ENCODE data around the gene WDR44. TPM values are rescaled to one million over a fixed set of nuclear protein-coding genes. Genes with fewer than 3 reads are reported as not detected.

WDR44 gene
- total and polyA plus RNA-seq, 5 experiments from 2014 or later = 7.2 to 20.8 (median 8.6) TPM

GRCh38 chrX:118370921-118371624 is 25.2 kb downstream of the WDR44 start:
- DNase-seq (no peak), ATAC-seq (no peak)
- Mint-ChIP-seq H3K27me3 (no peaks in the 10 kb centered on the region), H3K4me1 (peaks cover 0 to 4% (median 3%) of the 10 kb centered on the region in 4 donors), H3K36me3 (peaks cover 0 to 18% (median 0%) of the 10 kb centered on the region in 3 donors), H3K4me3 (no peak overlapping the region), H3K27ac (peak overlapping the region in 1 of 10 donors; percentile 39), H3K9me3 (no peaks in the 10 kb centered on the region)
- POLR2A ChIA-PET = no interaction called here

- DNase-seq (no peak), ATAC-seq (no peak)
- no peaks in the 10 kb centered on the region for H3K9me3 Mint-ChIP-seq
- H3K36me3 Mint-ChIP-seq = peaks cover 0 to 5% (median 0%) of the 10 kb centered on the region in 3 donors
- no peaks in the 10 kb centered on the region for H3K27me3 Mint-ChIP-seq
- H3K4me1 Mint-ChIP-seq = peaks cover 0 to 4% (median 3%) of the 10 kb centered on the region in 4 donors
- POLR2A ChIA-PET = no interaction called here
- H3K4me3 Mint-ChIP-seq = no peak overlapping the region
- no peak overlapping the region for H3K27ac Mint-ChIP-seq
These were observed 27.6 kb downstream of the WDR44 start for GRCh38 chrX:118373538-118373937.

GRCh38 chrX:118383120-118383519 is 37.2 kb downstream of the WDR44 start:
- ATAC-seq = no peak
- no peaks in the 10 kb centered on the region for H3K9me3 Mint-ChIP-seq
- no peak for DNase-seq
- H3K27ac Mint-ChIP-seq = no peak overlapping the region
- no peaks in the 10 kb centered on the region for H3K27me3 Mint-ChIP-seq
- no peak overlapping the region for H3K4me3 Mint-ChIP-seq
- peaks cover 0 to 22% (median 0%) of the 10 kb centered on the region in 3 donors for H3K36me3 Mint-ChIP-seq
- H3K4me1 Mint-ChIP-seq = peaks cover 0 to 2% (median 0%) of the 10 kb centered on the region in 4 donors
- POLR2A ChIA-PET = interaction anchor here (0.6 kb wide), 1 partner anchor 14 kb away, joined by 7 read pairs; no protein-coding TSS in a partner anchor

GRCh38 chrX:118392716-118393115 is 46.8 kb downstream of the WDR44 start:
- ATAC-seq (no peak), DNase-seq (no peak)
- POLR2A ChIA-PET = no interaction called here
- H3K4me1 Mint-ChIP-seq = peaks cover 0 to 6% (median under 1%) of the 10 kb centered on the region in 4 donors
- peaks cover 0 to 55% (median 3%) of the 10 kb centered on the region in 3 donors for H3K36me3 Mint-ChIP-seq
- H3K27ac Mint-ChIP-seq = no peak overlapping the region
- no peaks in the 10 kb centered on the region for H3K9me3 Mint-ChIP-seq
- no peaks in the 10 kb centered on the region for H3K27me3 Mint-ChIP-seq
- H3K4me3 Mint-ChIP-seq = no peak overlapping the region

DNA sequence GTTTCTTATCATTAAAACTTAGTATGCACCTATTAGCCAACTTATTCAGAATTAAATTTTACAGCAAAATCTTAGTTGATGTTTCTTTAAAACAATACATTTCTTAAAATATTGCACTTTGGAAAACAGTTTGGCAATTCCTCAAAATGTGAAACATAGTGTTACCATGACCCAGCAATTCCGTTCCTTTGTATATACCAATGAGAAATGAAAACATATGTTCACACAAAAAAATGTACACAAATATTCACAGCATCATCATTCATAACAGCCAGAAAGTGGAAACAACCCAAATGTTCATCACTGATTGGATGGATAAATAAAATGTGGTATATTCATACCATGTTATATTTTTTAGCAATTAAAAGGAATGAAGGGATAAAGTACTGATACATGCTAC is 50.2 kb downstream of the WDR44 start:
- Mint-ChIP-seq H3K36me3 (peaks cover 0 to 68% (median 17%) of the 10 kb centered on the region in 3 donors), H3K9me3 (no peaks in the 10 kb centered on the region), H3K4me3 (no peak overlapping the region), H3K4me1 (peaks cover 0 to 6% (median under 1%) of the 10 kb centered on the region in 4 donors), H3K27me3 (no peaks in the 10 kb centered on the region), H3K27ac (peak overlapping the region in 1 of 10 donors; percentile 48)
- ATAC-seq (no peak), DNase-seq (no peak)
- POLR2A ChIA-PET = no interaction called here

GRCh38 chrX:118418811-118419251 is 72.9 kb downstream of the WDR44 start:
- Mint-ChIP-seq H3K9me3 (no peaks in the 10 kb centered on the region), H3K27me3 (no peaks in the 10 kb centered on the region), H3K27ac (peak overlapping the region in 1 of 10 donors; percentile 60), H3K4me1 (peaks cover 7 to 23% (median 14%) of the 10 kb centered on the region in 4 donors), H3K36me3 (peaks cover 0 to 71% (median 9%) of the 10 kb centered on the region in 3 donors), H3K4me3 (no peak overlapping the region)
- POLR2A ChIA-PET = interaction anchor here (0.5 kb wide), 1 partner anchor 368 kb away, joined by 3 read pairs; no protein-coding TSS in a partner anchor
- ATAC-seq (no peak), DNase-seq (no peak)

GRCh38 chrX:118420462-118420861 is 74.6 kb downstream of the WDR44 start:
- ATAC-seq = no peak

DNA sequence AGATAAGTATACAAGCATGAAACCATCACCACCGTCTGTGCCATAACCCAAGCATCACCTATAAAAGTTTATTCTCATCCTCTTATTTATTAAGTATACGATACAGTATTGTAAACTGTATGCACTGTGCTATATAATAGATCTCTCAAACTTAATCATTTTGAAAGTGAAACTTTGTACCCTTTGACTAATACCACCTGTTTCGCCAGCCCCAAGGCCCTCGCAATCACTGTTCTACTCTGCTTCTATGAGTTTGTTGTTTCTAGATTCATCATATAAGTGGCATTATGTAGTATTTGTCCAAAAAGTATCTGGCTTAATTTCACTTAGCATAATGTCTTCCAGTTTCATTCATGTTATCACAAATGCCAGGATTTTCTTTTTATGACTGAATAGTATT is 77.7 kb downstream of the WDR44 start:
- POLR2A ChIA-PET = no interaction called here
- Mint-ChIP-seq H3K27me3 (no peaks in the 10 kb centered on the region), H3K27ac (peak overlapping the region in 1 of 10 donors; percentile 18), H3K4me3 (no peak overlapping the region), H3K36me3 (peaks cover 0 to 41% (median 3%) of the 10 kb centered on the region in 3 donors), H3K9me3 (no peaks in the 10 kb centered on the region), H3K4me1 (peaks cover 2 to 10% (median 6%) of the 10 kb centered on the region in 4 donors)
- DNase-seq (no peak), ATAC-seq (no peak)

More at GRCh38 chrX:118420462-118420861, 74.6 kb downstream of the WDR44 start:
- DNase-seq = no peak
- POLR2A ChIA-PET = no interaction called here
- peaks cover 0 to 63% (median 7%) of the 10 kb centered on the region in 3 donors for H3K36me3 Mint-ChIP-seq
- no peaks in the 10 kb centered on the region for H3K27me3 Mint-ChIP-seq
- no peak overlapping the region for H3K27ac Mint-ChIP-seq
- peak overlapping the region in 1 of 10 donors; percentile 3 for H3K4me3 Mint-ChIP-seq
- no peaks in the 10 kb centered on the region for H3K9me3 Mint-ChIP-seq
- peaks cover 7 to 17% (median 13%) of the 10 kb centered on the region in 4 donors for H3K4me1 Mint-ChIP-seq

DNA sequence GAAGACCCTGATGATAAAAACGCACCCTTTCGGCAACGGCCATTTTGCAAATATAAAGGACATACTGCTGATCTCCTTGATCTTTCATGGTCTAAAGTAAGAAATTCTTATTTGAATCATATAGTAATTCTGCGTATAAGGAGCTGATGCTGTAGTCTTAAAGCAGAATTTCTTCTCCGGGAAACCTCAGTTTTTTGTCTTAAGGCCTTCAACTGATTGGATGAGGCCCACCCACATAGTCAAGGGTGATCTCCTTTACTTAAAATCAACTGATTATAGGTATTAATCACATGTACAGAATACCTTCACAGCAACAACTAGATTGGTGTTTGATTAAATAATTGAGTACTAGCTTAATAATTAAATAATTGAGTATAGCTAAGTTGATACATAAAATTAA is 86.9 kb downstream of the WDR44 start:
- Mint-ChIP-seq H3K9me3 (no peaks in the 10 kb centered on the region), H3K36me3 (peaks cover 2 to 65% (median 5%) of the 10 kb centered on the region in 3 donors), H3K27ac (no peak overlapping the region), H3K4me1 (no peaks in the 10 kb centered on the region), H3K27me3 (no peaks in the 10 kb centered on the region), H3K4me3 (no peak overlapping the region)
- DNase-seq (no peak), ATAC-seq (no peak)
- POLR2A ChIA-PET = no interaction called here

DNA sequence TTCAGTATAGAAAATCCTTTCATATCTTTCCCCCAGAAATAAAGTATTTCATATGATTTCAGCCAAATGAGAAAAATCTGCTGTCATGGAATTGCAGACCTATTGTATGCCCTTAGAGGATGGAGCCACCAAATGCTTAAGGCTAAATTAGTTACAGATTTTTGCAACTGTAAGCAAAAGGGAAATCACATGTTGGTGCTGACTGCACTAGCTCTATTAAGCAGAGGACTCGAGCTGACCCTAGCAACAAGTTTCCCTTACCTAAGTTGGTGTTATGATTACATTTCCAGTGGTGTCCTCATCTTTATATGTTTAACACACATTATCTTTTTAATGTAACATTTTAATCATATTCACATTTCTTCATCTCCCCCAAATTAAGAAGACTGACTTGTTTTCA is 91.4 kb downstream of the WDR44 start:
- Mint-ChIP-seq H3K36me3 (peaks cover 2 to 68% (median 2%) of the 10 kb centered on the region in 3 donors), H3K4me1 (no peaks in the 10 kb centered on the region), H3K9me3 (no peaks in the 10 kb centered on the region), H3K4me3 (no peak overlapping the region), H3K27me3 (no peaks in the 10 kb centered on the region), H3K27ac (peak overlapping the region in 1 of 10 donors; percentile 56)
- DNase-seq (no peak), ATAC-seq (no peak)
- POLR2A ChIA-PET = no interaction called here

DNA sequence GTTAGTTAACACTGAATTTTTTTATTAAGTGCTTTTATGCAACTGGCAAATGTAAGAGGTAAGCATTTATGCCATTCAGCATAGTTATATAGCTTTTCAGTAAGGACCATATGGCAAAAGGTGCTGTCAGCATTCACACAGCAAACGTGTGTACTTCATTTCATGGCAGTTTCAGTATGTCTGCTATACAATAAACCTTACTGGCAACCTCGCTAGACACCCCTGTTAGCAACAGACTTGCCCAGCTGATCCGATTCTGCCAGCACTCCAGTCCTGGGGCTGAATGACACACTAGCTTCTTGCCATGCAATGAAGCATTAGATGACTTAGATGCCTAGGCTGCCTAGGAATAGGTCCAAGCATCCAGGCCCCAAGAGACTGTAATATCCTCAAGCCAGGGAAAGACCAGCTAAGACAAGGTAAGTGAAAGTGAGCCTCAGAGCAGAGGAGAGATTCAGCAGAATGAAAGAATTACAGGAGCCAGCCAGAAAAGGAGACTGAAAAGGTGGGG is 102.4 kb downstream of the WDR44 start:
- H3K9me3 Mint-ChIP-seq = no peaks in the 10 kb centered on the region
- POLR2A ChIA-PET = no interaction called here
- no peaks in the 10 kb centered on the region for H3K4me1 Mint-ChIP-seq
- H3K27ac Mint-ChIP-seq = no peak overlapping the region
- peaks cover 0 to 66% (median 1%) of the 10 kb centered on the region in 3 donors for H3K36me3 Mint-ChIP-seq
- DNase-seq = no peak
- no peaks in the 10 kb centered on the region for H3K27me3 Mint-ChIP-seq
- no peak for ATAC-seq
- H3K4me3 Mint-ChIP-seq = no peak overlapping the region

DNA sequence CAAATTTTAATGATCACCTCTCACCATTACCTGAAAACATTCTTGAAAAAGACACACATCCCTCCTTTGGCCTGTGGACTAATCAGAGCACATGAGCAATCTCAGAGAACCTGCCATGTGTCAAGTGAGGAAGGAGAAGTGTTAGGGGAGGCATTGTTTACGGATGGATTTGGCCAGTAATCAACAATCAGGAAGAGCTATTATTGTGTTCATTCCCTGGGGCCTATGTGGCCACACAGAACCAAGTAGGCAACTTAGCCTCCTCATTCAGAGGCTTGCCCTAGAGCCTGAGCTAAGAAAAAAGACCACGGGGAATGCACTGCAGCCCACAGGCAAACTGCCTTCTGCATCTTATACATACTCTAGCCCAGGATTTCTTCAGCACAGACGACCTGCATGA is 109.1 kb downstream of the WDR44 start:
- DNase-seq (no peak), ATAC-seq (no peak)
- H3K27ac Mint-ChIP-seq = peak overlapping the region in 2 of 10 donors; percentile 4 to 46
- H3K27me3 Mint-ChIP-seq = no peaks in the 10 kb centered on the region
- peaks cover 0 to 6% (median 3%) of the 10 kb centered on the region in 4 donors for H3K4me1 Mint-ChIP-seq
- no peak overlapping the region for H3K4me3 Mint-ChIP-seq
- peaks cover 0 to 24% (median 0%) of the 10 kb centered on the region in 3 donors for H3K36me3 Mint-ChIP-seq
- POLR2A ChIA-PET = no interaction called here
- H3K9me3 Mint-ChIP-seq = no peaks in the 10 kb centered on the region

DNA sequence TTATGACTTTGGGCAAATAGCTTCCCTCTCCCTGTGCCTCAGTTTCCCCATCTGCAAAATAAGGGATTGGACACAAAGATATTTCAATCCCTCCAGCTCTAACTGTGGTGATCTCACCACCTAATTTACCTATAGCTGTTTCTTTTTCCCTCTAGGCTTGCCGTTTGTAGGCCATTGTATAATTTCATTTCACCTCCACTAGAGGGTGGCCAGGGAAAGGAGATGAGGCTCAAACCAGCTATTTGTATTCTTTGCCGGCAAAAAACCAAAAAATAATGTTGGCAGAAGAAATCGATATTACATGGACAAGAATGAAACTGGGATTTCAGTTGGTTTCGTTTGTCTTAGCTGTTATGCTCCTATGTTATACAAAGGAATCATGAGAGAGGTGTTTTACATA is 113.6 kb downstream of the WDR44 start:
- H3K4me3 Mint-ChIP-seq = no peak overlapping the region
- POLR2A ChIA-PET = no interaction called here
- no peaks in the 10 kb centered on the region for H3K9me3 Mint-ChIP-seq
- peak overlapping the region in 1 of 10 donors; percentile 52 for H3K27ac Mint-ChIP-seq
- no peaks in the 10 kb centered on the region for H3K27me3 Mint-ChIP-seq
- DNase-seq (peak in 7 of 10 donors; percentile 6 to 62 (median 25)), ATAC-seq (peak; percentile 69)
- peaks cover 0 to 6% (median 3%) of the 10 kb centered on the region in 4 donors for H3K4me1 Mint-ChIP-seq
- H3K36me3 Mint-ChIP-seq = no peaks in the 10 kb centered on the region
